ENCODE results near the gene HGF.

Gene HGF

DNA sequence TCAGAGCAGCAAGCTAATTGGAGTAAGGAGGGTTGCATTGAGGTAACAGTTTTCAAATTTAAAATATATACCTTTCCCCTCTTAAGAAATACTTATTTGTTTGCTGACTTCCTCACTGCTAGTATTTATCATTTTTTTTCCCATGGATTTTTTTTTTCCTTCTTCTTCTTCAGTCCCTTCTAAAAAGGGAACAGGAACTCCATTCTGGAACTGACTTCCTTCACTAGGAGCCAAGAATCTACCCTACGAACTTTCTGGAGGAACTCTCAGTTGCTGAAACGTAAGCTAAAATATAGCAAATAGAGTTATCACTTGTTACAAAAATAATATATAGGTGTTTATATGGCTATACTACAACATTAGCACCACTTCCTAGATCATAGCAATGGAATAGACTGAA lies 95.4 kb downstream of the HGF start:
- Histone ChIP-seq H3K9me3 (ENCODE audit: low read length) (no peaks in the 10 kb centered on the region), H3K4me1 (ENCODE audit: insufficient read depth, low read length) (no peaks in the 10 kb centered on the region), H3K36me3 (ENCODE audit: insufficient read depth, low read length) (no peaks in the 10 kb centered on the region), H3K4me3 (ENCODE audit: low read depth in 1 of 2, low read length in 2 of 2) (no peak overlapping the region), H3K27me3 (ENCODE audit: control insufficient read depth in 1 of 2, insufficient read depth in 2 of 2, low read length in 2 of 2) (no peaks in the 10 kb centered on the region), H3K9ac (ENCODE audit: low read length) (no peak overlapping the region), H3K27ac (ENCODE audit: low read depth, low read length) (no peak overlapping the region)

DNA sequence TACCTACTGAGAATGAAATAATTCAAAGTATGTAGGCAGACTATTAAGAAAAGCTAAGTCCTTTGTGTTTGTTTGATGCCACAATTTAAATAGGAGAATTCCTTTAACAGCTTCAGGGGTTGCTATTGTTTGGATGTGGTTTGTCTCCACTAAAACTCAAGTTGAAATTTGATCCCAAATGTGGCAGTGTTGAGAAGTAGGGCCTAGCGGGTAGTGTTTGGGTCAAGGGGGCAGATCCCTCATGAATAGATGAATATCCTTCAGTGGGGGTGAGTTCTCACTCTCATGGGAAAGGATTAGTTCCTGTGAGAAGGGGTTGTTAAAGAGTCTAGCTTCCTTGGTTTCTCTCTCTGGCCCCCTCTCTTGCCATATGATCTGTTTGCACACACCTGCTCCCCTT lies 97.0 kb downstream of the HGF start:
- no peaks in the 10 kb centered on the region for H3K4me1 ChIP-seq (ENCODE audit: insufficient read depth, low read length)
- H3K36me3 ChIP-seq (ENCODE audit: insufficient read depth, low read length) = no peaks in the 10 kb centered on the region
- H3K9ac ChIP-seq (ENCODE audit: low read length) = no peak overlapping the region
- H3K9me3 ChIP-seq (ENCODE audit: low read length) = no peaks in the 10 kb centered on the region
- H3K4me3 ChIP-seq (ENCODE audit: low read depth in 1 of 2, low read length in 2 of 2) = no peak overlapping the region
- H3K27me3 ChIP-seq (ENCODE audit: control insufficient read depth in 1 of 2, insufficient read depth in 2 of 2, low read length in 2 of 2) = no peaks in the 10 kb centered on the region
- H3K27ac ChIP-seq (ENCODE audit: low read depth, low read length) = no peak overlapping the region

DNA sequence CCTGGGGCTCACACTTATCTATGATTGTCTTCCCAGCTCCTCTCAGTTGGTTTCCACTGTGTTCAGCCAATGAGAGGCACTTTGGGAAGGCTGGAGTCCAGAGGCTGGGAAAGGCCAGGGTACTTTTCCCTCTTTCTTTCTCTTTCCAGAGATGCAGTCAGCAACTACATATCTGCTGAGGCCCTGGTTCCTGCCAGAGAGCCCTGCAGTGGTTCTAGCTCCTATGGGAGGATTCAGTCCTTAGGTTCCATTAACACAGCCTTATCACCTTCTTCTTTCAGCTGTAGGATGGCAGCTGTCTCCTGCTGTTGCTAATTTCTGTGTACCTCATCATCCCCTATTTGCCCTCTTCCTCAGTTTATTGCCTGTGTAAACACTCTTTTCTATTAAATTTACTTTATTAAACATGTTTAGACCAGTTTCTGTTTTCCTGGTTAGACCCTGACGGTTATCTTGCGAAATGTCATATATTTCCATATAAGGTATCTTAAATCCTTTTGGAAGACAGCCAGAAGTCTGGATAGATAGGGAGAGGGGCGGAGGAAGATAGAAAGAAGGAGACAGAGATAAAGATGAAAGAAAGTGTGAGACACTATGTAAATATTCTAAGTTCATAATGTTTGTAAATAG lies 100.3 kb downstream of the HGF start:
- Histone ChIP-seq H3K4me1 (ENCODE audit: insufficient read depth, low read length) (no peaks in the 10 kb centered on the region), H3K4me3 (ENCODE audit: low read depth in 1 of 2, low read length in 2 of 2) (no peak overlapping the region), H3K27ac (ENCODE audit: low read depth, low read length) (no peak overlapping the region), H3K27me3 (ENCODE audit: control insufficient read depth in 1 of 2, insufficient read depth in 2 of 2, low read length in 2 of 2) (no peaks in the 10 kb centered on the region), H3K9ac (ENCODE audit: low read length) (no peak overlapping the region), H3K36me3 (ENCODE audit: insufficient read depth, low read length) (no peaks in the 10 kb centered on the region), H3K9me3 (ENCODE audit: low read length) (no peaks in the 10 kb centered on the region)

DNA sequence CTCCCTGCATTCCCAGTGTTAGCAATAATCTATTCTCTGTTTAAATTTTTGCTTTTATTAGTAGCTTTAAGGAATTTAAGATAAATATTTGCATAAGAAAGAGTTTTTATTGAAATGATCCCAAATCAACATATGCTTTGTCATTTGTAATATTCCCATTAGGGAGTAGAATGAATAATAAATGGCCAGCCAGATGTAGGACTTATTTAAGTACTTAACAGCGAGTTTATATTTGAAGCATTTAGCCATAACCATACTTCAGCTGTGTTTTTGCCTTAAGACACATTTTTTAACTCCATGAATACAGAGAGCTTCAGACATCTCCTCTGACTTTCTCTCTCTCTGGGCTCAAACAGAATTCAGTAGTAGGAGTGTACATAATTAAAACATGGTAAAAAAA lies 103.6 kb downstream of the HGF start:
- H3K4me3 ChIP-seq (ENCODE audit: low read depth in 1 of 2, low read length in 2 of 2) = no peak overlapping the region
- no peak overlapping the region for H3K27ac ChIP-seq (ENCODE audit: low read depth, low read length)
- no peaks in the 10 kb centered on the region for H3K36me3 ChIP-seq (ENCODE audit: insufficient read depth, low read length)
- no peaks in the 10 kb centered on the region for H3K27me3 ChIP-seq (ENCODE audit: control insufficient read depth in 1 of 2, insufficient read depth in 2 of 2, low read length in 2 of 2)
- H3K9me3 ChIP-seq (ENCODE audit: low read length) = no peaks in the 10 kb centered on the region
- no peak overlapping the region for H3K9ac ChIP-seq (ENCODE audit: low read length)
- no peaks in the 10 kb centered on the region for H3K4me1 ChIP-seq (ENCODE audit: insufficient read depth, low read length)

DNA sequence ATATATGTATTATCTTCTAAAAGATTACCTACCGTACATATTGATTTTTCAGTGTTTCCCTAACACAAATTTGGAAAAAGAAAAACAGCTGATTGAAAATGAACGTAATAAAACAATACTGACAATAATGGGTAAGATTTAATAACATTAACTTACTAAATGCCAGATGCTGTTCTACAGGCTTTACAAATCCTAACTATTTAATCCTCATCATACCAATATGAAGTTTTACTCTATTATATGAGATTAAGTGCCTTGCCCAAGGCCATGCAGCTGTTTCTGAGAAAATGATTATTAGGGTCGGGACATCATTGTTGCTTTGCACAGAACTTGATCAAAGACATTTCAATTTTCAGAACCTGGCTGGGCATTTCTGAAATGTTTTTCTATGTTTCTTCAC lies 104.6 kb downstream of the HGF start:
- Histone ChIP-seq H3K27me3 (ENCODE audit: control insufficient read depth in 1 of 2, insufficient read depth in 2 of 2, low read length in 2 of 2) (no peaks in the 10 kb centered on the region), H3K36me3 (ENCODE audit: insufficient read depth, low read length) (no peaks in the 10 kb centered on the region), H3K4me3 (ENCODE audit: low read depth in 1 of 2, low read length in 2 of 2) (no peak overlapping the region), H3K4me1 (ENCODE audit: insufficient read depth, low read length) (no peaks in the 10 kb centered on the region), H3K27ac (ENCODE audit: low read depth, low read length) (no peak overlapping the region), H3K9ac (ENCODE audit: low read length) (no peak overlapping the region), H3K9me3 (ENCODE audit: low read length) (no peaks in the 10 kb centered on the region)

DNA sequence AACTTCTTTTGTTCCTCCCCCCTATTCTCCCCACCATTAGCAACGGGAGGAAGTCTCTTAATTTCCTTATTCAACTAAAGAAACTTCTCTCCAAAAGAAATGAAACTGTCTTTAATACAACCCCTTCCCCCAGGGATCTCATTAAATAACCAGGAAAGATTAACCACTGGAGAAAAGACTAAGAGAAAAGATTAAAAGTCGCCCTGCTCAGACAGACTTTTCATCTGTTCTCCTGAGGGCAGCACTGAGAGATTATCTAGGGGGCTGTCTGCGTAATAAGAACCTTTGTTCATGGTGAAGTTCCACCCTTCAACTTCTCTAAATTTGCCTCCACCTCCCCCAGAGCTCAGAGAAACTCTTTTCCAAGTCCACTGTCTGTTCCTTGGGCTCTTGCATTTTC lies 105.5 kb downstream of the HGF start:
- Histone ChIP-seq H3K9me3 (ENCODE audit: low read length) (no peaks in the 10 kb centered on the region), H3K36me3 (ENCODE audit: insufficient read depth, low read length) (no peaks in the 10 kb centered on the region), H3K27ac (ENCODE audit: low read depth, low read length) (no peak overlapping the region), H3K27me3 (ENCODE audit: control insufficient read depth in 1 of 2, insufficient read depth in 2 of 2, low read length in 2 of 2) (no peaks in the 10 kb centered on the region), H3K4me3 (ENCODE audit: low read depth in 1 of 2, low read length in 2 of 2) (no peak overlapping the region), H3K4me1 (ENCODE audit: insufficient read depth, low read length) (no peaks in the 10 kb centered on the region), H3K9ac (ENCODE audit: low read length) (no peak overlapping the region)

DNA sequence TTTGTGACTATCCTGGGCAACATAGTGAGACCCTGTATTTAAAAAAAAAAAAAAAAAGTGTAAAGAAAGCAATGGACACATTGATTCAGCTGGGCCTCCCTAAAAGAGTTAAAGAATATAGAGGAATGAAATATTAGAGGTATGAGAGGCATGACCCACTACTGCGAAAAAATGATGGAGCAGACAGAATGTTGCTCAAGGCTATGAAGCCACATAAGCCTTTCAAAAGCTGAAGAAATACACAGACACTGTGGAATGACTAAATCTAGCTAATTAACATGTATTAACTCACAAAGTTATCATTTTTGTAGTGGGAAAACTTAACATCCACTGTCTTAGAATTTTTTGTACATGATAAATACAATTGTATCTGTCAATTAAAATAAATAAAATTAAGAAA lies 107.3 kb downstream of the HGF start:
- H3K9ac ChIP-seq (ENCODE audit: low read length) = no peak overlapping the region
- H3K4me3 ChIP-seq (ENCODE audit: low read depth in 1 of 2, low read length in 2 of 2) = no peak overlapping the region
- no peaks in the 10 kb centered on the region for H3K36me3 ChIP-seq (ENCODE audit: insufficient read depth, low read length)
- no peak overlapping the region for H3K27ac ChIP-seq (ENCODE audit: low read depth, low read length)
- no peaks in the 10 kb centered on the region for H3K9me3 ChIP-seq (ENCODE audit: low read length)
- H3K27me3 ChIP-seq (ENCODE audit: control insufficient read depth in 1 of 2, insufficient read depth in 2 of 2, low read length in 2 of 2) = no peaks in the 10 kb centered on the region
- no peaks in the 10 kb centered on the region for H3K4me1 ChIP-seq (ENCODE audit: insufficient read depth, low read length)

DNA sequence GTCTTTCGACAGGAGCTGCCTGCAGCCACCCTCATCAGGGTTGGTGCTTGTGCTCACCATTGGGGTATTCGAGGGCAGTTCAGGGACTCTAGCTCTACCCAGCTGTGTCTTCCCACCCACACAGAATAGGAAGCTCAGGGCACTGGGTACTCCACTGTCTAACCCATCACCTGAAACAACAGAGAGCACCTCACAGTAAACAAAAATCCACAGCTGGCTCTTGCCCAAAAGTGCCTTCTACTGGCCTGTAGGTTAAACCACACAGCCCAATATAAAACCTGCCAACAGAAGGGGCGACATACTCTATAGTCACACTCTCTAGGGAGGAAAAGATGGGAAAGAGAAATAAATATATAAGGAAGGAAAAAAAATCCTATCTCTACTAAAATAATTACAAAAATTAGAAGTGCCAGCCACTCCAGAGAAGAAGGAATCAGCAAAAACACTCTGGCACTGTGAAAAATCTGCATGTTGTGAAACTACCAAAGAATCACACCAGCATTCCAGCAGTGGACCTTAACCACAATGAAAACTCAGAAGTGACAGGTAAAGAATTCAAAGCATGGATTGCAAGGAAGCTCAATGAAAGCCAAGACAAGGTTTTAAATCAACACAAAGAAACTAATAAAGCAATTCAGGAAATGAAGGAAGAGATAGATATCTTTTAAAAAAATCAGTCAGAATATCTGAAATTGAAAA lies 110.0 kb downstream of the HGF start:
- H3K36me3 ChIP-seq (ENCODE audit: insufficient read depth, low read length) = no peaks in the 10 kb centered on the region
- H3K27me3 ChIP-seq (ENCODE audit: control insufficient read depth in 1 of 2, insufficient read depth in 2 of 2, low read length in 2 of 2) = no peaks in the 10 kb centered on the region
- H3K9me3 ChIP-seq (ENCODE audit: low read length) = no peaks in the 10 kb centered on the region
- no peak overlapping the region for H3K27ac ChIP-seq (ENCODE audit: low read depth, low read length)
- no peak overlapping the region for H3K4me3 ChIP-seq (ENCODE audit: low read depth in 1 of 2, low read length in 2 of 2)
- H3K4me1 ChIP-seq (ENCODE audit: insufficient read depth, low read length) = no peaks in the 10 kb centered on the region
- H3K9ac ChIP-seq (ENCODE audit: low read length) = no peak overlapping the region

DNA sequence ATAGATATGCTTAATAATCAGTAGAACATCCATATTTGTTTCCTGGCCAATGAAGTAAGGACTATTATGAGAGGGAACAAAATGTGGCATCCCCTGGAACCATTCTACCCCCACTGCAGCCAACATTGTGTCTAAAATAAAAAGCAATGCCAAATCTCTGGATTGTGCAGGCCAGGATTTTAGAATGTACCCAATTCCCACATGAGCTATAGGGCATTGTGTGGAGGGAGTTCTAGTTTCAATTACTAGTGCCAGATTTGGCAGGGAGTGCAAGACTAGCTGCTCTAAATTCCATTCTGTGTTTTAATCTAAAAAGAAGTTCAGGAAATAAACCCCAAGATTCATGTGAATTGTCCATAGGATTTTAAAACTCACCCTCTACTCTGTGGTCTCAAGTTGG lies 112.3 kb downstream of the HGF start:
- Histone ChIP-seq H3K9me3 (ENCODE audit: low read length) (no peaks in the 10 kb centered on the region), H3K36me3 (ENCODE audit: insufficient read depth, low read length) (no peaks in the 10 kb centered on the region), H3K9ac (ENCODE audit: low read length) (no peak overlapping the region), H3K4me1 (ENCODE audit: insufficient read depth, low read length) (no peaks in the 10 kb centered on the region), H3K27me3 (ENCODE audit: control insufficient read depth in 1 of 2, insufficient read depth in 2 of 2, low read length in 2 of 2) (no peaks in the 10 kb centered on the region), H3K4me3 (ENCODE audit: low read depth in 1 of 2, low read length in 2 of 2) (no peak overlapping the region), H3K27ac (ENCODE audit: low read depth, low read length) (no peak overlapping the region)

DNA sequence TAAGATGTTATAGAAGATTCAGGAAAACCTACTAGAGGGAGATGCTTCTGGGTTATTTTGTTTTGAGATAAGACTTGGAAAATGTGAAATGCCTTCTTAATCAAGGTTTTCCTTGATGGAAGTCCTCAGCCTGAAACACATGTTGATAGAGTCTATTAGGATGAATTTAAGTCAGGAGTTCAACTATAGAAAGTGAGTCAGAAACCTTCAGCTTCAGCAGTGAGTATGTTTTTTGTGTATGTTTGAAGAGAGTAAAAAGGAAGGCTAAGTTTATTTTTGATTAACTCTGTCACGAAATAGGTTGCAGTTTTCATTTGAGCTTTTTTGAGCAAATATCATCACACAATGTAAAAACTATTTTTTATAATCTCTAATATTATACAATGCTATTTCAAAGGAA lies 114.6 kb downstream of the HGF start:
- no peak overlapping the region for H3K4me3 ChIP-seq (ENCODE audit: low read depth in 1 of 2, low read length in 2 of 2)
- no peaks in the 10 kb centered on the region for H3K27me3 ChIP-seq (ENCODE audit: control insufficient read depth in 1 of 2, insufficient read depth in 2 of 2, low read length in 2 of 2)
- H3K36me3 ChIP-seq (ENCODE audit: insufficient read depth, low read length) = no peaks in the 10 kb centered on the region
- no peak overlapping the region for H3K9ac ChIP-seq (ENCODE audit: low read length)
- peaks cover 4% of the 10 kb centered on the region for H3K9me3 ChIP-seq (ENCODE audit: low read length)
- no peak overlapping the region for H3K27ac ChIP-seq (ENCODE audit: low read depth, low read length)
- no peaks in the 10 kb centered on the region for H3K4me1 ChIP-seq (ENCODE audit: insufficient read depth, low read length)

DNA sequence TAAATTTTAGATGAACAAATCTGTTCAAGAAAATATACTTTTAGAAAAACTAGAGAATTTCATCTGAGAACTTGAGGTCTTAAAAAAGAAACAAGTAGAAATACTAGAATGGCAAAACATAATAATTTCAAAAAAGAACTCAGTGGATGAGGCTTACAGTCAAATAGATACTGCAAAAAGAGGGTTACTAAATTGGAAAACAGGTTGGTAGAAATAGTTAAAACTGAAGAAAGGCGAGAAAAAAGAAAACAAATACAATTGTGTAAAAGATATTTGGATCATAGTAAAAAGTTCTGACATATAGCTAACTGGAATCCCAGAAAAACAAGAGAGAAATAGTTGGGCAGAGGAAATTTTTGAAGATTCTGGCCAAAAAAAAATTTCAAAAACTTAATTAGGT lies 117.6 kb downstream of the HGF start:
- no peak overlapping the region for H3K4me3 ChIP-seq (ENCODE audit: low read depth in 1 of 2, low read length in 2 of 2)
- H3K9me3 ChIP-seq (ENCODE audit: low read length) = peaks cover 4% of the 10 kb centered on the region
- H3K27me3 ChIP-seq (ENCODE audit: control insufficient read depth in 1 of 2, insufficient read depth in 2 of 2, low read length in 2 of 2) = no peaks in the 10 kb centered on the region
- H3K4me1 ChIP-seq (ENCODE audit: insufficient read depth, low read length) = no peaks in the 10 kb centered on the region
- H3K9ac ChIP-seq (ENCODE audit: low read length) = no peak overlapping the region
- H3K27ac ChIP-seq (ENCODE audit: low read depth, low read length) = no peak overlapping the region
- H3K36me3 ChIP-seq (ENCODE audit: insufficient read depth, low read length) = no peaks in the 10 kb centered on the region

Data from muscle layer of colon (tissue), 2 donors.